Measurements from ENCODE around the gene HTT. TPM values are rescaled to one million over a fixed set of nuclear protein-coding genes. Genes with fewer than 3 reads are reported as not detected.

Gene HTT
- total and polyA plus RNA-seq, 2 of the 13 experiments (the other 11 are each of a cell fraction or from before 2014, with no cell fraction given) = 17.5 to 19.5 TPM

DNA sequence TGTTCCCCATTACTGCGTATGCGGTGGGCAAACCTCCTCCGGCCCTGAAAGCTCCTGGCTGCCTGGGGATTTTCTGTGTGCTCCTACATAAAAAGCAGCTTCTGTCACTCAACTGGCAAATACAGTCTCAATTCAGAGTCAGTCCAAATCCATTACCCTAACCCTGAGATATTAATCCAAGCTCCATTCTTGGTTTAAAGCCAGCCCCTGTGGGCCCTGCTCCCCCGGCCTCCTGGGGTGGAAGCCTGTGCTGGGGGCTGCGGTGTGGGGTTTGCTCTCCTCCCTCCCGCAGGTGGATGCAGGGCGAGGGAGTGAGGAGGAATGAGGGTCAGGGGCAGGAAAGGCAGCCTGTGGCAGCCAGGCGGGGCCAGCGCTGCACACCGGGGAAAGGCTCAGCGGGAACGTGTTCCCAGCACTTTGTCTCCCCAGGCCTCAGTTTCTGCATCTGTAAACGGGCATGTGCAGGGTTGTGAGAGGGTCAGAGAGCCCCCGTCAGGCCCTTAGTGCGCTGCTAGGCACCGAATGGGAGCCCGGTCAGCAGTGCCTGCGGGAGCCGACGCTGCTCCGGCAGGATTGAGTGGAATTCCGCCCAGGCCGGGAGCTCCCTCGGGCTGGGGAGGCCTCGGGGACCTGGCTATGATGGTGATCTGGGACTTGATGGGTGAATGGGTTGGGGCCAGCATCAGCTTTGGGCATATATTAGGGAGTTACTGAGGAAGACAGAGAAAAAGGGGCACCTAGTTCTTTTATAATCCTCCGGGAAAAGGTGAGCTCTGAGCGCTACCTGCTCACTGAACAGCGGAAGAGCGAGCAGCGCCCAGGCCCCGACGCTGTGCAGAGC lies 212.1 kb downstream of the HTT start (continued):
- TF ChIP-seq, protein P1, sequence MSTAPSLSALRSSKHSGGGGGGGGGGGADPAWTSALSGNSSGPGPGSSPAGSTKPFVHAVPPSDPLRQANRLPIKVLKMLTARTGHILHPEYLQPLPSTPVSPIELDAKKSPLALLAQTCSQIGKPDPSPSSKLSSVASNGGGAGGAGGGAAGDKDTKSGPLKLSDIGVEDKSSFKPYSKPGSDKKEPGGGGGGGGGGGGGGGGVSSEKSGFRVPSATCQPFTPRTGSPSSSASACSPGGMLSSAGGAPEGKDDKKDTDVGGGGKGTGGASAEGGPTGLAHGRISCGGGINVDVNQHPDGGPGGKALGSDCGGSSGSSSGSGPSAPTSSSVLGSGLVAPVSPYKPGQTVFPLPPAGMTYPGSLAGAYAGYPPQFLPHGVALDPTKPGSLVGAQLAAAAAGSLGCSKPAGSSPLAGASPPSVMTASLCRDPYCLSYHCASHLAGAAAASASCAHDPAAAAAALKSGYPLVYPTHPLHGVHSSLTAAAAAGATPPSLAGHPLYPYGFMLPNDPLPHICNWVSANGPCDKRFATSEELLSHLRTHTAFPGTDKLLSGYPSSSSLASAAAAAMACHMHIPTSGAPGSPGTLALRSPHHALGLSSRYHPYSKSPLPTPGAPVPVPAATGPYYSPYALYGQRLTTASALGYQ (CRISPR knock-in tag; IDR thresholded peaks at IDR 0.05) = no peak
- TF ChIP-seq ZNF597 (CRISPR knock-in tag; IDR thresholded peaks at IDR 0.05) (no peak), KLF11 (CRISPR knock-in tag; IDR thresholded peaks at IDR 0.05) (no peak), NFYC (CRISPR knock-in tag; IDR thresholded peaks at IDR 0.05) (no peak), YY1 (IDR thresholded peaks at IDR 0.05; ENCODE audit: insufficient read depth, insufficient replicate concordance, low read depth, low read length) (no peak), SP2 (CRISPR knock-in tag; IDR thresholded peaks at IDR 0.05) (no peak), MIER2 (CRISPR knock-in tag; IDR thresholded peaks at IDR 0.05) (no peak), ZNF24 (IDR thresholded peaks at IDR 0.05) (no peak), RFX3 (CRISPR knock-in tag; IDR thresholded peaks at IDR 0.05) (no peak), NAIF1 (CRISPR knock-in tag; IDR thresholded peaks at IDR 0.05; ENCODE audit: borderline replicate concordance) (peak; percentile 24; the same call in 1 of the 2 replicates), DBP (CRISPR knock-in tag; IDR thresholded peaks at IDR 0.05; ENCODE audit: not compliant biosample characterization) (no peak), TARDBP (CRISPR knock-in tag; IDR thresholded peaks at IDR 0.05) (peak; percentile 28; the same call in 1 of the 2 replicates), POLR2AphosphoS2 (IDR thresholded peaks at IDR 0.05; ENCODE audit: low read depth, low read length) (no peak), NR2F2 (IDR thresholded peaks at IDR 0.05; ENCODE audit: borderline replicate concordance, low read depth) (no peak)
- TF ChIP-seq, protein P2, sequence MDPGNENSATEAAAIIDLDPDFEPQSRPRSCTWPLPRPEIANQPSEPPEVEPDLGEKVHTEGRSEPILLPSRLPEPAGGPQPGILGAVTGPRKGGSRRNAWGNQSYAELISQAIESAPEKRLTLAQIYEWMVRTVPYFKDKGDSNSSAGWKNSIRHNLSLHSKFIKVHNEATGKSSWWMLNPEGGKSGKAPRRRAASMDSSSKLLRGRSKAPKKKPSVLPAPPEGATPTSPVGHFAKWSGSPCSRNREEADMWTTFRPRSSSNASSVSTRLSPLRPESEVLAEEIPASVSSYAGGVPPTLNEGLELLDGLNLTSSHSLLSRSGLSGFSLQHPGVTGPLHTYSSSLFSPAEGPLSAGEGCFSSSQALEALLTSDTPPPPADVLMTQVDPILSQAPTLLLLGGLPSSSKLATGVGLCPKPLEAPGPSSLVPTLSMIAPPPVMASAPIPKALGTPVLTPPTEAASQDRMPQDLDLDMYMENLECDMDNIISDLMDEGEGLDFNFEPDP (CRISPR knock-in tag; conservative IDR thresholded peaks at IDR 0.05) = no peak
- TF ChIP-seq, protein P3, sequence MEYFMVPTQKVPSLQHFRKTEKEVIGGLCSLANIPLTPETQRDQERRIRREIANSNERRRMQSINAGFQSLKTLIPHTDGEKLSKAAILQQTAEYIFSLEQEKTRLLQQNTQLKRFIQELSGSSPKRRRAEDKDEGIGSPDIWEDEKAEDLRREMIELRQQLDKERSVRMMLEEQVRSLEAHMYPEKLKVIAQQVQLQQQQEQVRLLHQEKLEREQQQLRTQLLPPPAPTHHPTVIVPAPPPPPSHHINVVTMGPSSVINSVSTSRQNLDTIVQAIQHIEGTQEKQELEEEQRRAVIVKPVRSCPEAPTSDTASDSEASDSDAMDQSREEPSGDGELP (IDR thresholded peaks at IDR 0.05; ENCODE audit: borderline replicate concordance, low read depth) = no peak
- TF ChIP-seq, protein P4, sequence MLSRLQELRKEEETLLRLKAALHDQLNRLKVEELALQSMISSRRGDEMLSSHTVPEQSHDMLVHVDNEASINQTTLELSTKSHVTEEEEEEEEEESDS (CRISPR knock-in tag; IDR thresholded peaks at IDR 0.05; ENCODE audit: borderline replicate concordance) = no peak

Data from HepG2 (cell line).